ENCODE data around the gene RASSF6.

DNA sequence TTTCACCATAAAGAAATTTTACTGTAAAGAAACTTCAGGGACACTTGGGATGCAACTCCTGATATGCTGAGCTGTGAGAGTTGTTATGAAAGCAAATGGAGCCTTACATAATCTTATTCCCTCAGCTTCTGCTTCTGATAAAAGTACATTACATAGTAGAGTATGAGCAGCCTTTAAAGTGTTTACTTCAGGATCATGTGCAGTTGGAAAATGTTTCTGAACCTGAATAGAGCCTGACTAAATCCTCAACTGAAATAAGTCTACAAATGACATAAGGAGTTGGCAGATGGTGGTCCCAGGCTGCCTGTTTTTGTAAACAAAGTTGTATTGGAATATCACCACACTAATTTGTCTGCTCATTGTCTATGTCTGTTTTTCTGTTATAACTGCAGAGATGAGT, 19.3 kb downstream of the RASSF6 start:
- TF ChIP-seq, protein P1, sequence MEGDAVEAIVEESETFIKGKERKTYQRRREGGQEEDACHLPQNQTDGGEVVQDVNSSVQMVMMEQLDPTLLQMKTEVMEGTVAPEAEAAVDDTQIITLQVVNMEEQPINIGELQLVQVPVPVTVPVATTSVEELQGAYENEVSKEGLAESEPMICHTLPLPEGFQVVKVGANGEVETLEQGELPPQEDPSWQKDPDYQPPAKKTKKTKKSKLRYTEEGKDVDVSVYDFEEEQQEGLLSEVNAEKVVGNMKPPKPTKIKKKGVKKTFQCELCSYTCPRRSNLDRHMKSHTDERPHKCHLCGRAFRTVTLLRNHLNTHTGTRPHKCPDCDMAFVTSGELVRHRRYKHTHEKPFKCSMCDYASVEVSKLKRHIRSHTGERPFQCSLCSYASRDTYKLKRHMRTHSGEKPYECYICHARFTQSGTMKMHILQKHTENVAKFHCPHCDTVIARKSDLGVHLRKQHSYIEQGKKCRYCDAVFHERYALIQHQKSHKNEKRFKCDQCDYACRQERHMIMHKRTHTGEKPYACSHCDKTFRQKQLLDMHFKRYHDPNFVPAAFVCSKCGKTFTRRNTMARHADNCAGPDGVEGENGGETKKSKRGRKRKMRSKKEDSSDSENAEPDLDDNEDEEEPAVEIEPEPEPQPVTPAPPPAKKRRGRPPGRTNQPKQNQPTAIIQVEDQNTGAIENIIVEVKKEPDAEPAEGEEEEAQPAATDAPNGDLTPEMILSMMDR (IDR thresholded peaks at IDR 0.05): no peak
- no peak for TF ChIP-seq POLR2A (IDR thresholded peaks at IDR 0.05)
